Measurements from ENCODE around the gene SLC2A4.
"Not testable (repeated sequence)": the region's sequence is repeated elsewhere in the genome, so short reads cannot be mapped to it uniquely, and the experiment has no call there.

SLC2A4 gene

DNA sequence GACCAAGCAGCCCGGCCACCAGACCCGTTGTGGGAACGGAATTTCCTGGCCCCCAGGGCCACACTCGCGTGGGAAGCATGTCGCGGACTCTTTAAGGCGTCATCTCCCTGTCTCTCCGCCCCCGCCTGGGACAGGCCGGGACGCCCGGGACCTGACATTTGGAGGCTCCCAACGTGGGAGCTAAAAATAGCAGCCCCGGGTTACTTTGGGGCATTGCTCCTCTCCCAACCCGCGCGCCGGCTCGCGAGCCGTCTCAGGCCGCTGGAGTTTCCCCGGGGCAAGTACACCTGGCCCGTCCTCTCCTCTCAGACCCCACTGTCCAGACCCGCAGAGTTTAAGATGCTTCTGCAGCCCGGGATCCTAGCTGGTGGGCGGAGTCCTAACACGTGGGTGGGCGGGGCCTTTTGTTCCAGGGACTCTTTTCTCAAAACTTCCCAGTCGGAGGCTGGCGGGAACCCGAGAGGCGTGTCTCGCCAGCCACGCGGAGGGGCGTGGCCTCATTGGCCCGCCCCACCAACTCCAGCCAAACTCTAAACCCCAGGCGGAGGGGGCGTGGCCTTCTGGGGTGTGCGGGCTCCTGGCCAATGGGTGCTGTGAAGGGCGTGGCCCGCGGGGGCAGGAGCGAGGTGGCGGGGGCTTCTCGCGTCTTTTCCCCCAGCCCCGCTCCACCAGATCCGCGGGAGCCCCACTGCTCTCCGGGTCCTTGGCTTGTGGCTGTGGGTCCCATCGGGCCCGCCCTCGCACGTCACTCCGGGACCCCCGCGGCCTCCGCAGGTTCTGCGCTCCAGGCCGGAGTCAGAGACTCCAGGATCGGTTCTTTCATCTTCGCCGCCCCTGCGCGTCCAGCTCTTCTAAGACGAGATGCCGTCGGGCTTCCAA, at the start of gene SLC2A4:
TSS of gene SLC2A4 (plus strand) at position 645 of the 879 bp plus-strand sequence. CDS start at position 862, 217 bp downstream.
- DNase-seq, result peak; percentile 98

GRCh38 chr17:7232114-7232513, 49.4 kb upstream of the SLC2A4 start:
- no peak for DNase-seq

GRCh38 chr17:7233701-7234082, 47.8 kb upstream of the SLC2A4 start:
- no peak for DNase-seq

DNA sequence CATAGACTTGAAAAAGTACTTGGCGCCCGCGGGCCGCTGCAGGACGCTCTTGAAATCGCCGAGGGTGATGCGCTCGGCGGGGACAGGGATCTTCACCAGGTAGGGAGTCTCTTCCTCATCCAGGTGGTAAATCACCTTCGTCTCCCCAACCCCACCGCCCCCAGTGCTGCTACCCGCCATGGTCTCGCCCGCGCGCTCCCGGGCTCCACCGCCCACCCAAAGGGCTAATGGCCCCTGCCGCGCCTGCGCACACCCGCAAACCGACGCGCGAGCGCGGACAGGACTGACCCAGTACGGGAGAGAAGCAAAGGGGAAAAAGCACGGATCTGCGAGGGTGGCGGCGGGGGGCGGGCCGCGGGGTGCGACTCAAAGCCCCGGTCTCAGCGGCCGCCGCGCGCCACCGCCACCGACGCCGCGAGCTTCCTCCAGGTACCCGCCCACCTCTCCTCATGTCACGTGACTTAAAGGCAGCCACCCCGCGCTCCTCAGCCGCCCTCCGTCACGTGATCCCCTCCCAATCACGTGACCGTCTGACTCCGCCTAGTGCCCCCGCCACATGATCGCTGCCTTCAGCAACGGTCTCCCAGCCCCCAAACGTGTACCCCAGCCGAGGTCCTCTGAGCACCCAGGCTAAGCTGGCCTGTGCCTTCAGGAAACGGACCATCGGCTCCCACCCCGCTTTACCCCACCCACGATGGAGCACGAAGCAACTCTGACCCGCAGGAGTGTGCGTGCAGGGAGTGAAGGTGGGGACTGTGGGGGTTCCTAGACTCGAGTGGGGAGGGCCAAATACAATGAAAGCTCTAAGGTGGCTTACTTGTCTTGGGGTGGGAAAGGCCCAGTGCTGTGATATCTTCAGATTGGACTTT, 47.2 kb upstream of the SLC2A4 start, which contains the start of gene DVL2:
TSS of gene DVL2 (minus strand) at position 435 of the 869 bp plus-strand sequence. CDS start at position 180, 255 bp downstream.
- DNase-seq, result peak; percentile 99

GRCh38 chr17:7235693-7236665, 45.5 kb upstream of the SLC2A4 start:
- peak; percentile 78 for DNase-seq

GRCh38 chr17:7236808-7237207, 44.7 kb upstream of the SLC2A4 start:
- DNase-seq, result no peak

- DNase-seq, result no peak
Observed at GRCh38 chr17:7237266-7237760, 44.2 kb upstream of the SLC2A4 start.

DNA sequence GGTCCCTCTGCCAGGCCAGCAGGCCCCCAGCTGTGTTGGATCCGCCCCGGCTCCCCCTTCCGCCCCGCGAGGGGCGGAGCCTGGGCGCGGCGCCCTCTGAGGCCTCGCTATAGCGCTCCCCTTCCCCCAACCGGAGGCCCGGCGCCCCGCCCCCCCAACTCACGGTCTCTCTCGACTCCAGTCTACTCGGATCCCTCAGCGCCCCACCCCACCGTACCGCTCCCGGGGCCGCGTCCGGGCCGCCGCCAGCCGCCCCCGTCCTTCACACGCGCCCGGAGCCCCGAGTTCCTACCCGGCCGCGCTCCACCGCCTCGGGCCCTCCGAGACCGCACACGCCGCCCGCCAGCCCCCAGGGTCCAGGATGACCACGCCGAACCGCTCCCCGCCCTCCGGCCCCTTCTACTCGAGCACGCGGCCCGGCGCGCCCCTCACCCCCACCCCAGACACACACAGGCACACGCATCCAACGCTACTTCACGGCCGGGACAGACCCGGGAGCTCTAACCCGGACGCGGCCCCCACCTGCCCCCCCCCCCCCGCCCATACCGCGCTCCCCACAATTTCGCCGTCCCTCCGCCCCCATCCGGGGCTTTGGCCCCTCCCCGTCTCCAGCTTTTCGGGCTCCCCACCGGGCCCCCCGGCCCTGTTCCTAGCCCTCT, 43.6 kb upstream of the SLC2A4 start:
- peak; percentile 82 for DNase-seq

DNA sequence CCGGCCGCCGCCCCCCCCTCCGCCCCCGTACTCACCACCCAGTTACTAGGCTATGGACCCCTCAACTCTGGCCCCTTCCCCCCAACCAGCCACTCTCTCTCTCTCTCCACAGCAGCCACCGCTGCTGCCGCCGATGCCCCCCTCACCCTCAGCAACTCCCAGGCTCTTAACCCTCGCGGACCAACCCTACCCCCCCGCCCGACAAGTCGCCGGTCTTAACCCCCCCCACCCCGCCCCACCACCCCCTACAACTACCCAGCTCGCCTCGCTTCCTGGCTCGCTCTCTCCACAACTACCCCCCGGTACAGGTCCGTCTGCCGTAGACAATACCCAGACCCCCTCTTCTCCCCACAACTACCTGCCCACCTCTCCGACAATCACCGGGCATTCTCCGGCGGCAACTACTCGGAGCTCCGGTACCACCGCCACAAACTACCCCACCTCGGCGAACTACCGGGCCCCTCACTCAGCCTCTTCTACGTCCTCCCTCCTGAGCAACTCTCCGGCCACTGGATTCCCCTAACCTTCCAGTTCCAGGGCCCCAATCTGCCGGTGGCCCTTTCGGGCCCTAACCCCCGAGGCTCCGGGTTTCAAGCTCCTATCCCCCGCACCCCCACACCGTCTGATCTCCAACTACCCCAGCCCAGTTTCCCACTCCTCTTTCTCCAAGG, 43.0 kb upstream of the SLC2A4 start:
- DNase-seq, result peak; percentile 73

DNA sequence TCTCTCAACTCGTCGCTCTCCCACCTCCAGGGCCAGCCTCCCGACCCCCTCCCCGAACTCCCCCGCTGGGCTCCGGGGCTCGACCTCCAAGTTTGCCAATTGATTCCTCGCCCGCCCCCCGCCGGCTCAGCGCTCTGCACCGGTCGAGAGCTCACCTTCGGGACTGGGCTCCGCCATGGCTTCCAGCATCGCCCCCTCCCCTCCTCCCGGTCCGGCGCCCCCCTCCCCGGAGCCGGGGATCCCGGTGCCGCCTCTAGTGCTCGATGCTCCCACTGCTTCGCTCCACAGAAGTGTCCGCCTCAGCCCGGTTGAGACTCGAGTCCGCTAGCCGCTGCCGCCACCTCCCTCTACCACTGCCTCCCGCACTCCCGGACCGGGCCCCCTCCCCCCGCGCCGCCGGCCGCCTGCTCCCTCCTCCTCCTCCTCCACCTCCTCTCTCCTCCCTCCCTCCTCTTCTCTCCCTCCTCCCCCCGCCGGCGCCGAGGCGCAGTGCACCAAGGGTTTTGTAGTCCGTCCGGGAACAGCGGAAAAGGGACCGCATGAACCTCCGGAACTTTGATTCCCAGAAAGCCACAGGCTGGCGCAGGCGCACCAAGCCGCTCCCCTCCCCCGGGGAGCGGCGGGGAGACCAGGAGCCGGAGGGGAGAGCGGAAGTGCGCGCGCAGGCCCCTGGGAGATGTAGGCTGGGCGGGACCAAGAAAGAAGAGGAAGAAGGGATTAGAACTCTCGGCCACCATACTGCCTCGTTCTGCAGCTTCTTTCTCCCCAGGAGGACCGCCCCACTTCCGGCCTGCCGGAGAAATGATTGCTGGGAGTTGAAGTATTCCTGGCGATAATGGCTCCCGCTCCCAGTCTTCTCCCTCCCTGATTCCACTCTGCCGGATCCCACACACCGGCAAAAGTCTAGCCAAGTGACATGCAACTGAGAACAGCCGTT, 42.2 kb upstream of the SLC2A4 start, which contains the start of gene PHF23:
TSS of gene PHF23 (minus strand) at position 367 of the 937 bp plus-strand sequence. CDS start at position 189, 178 bp downstream.
- DNase-seq, result peak; percentile 100

- DNase-seq, result no peak
Observed at GRCh38 chr17:7240375-7240774, 41.1 kb upstream of the SLC2A4 start.

DNA sequence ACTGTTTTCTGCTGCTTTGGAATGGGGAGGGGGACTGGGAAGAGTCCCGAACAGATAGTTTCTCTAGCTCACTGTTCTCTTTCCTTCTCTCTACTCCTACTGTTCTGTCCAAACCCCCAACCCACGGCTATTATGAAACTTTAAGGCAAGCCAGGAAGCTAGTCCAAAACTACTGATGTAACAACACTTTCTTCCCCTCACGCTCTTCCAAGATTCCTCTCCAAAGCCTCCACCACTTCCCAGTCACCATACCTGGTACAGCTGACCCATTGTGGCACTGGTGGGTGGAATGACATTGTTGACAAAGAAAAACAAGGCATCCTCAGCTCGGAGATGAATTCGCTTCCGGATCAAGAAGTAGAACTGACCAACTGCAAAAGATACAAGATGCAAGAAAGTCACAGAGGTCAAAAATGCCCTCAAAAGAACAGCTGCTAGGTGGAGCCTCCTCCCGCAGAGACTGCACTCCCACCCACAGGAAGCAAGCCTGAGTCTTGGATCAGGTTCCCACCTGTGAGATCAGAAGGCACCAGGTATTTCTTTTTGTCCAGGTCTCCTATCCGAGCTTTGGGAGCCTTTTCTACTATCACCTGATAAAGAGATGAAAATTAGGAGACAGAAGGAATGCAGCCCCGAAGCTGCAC, 40.3 kb upstream of the SLC2A4 start:
- DNase-seq, result peak; percentile 77

- DNase-seq, result peak; percentile 96
Observed at GRCh38 chr17:7241783-7242716, 39.5 kb upstream of the SLC2A4 start, which contains the start of gene GABARAP. TSS of gene GABARAP (minus strand) at chr17:7242449. CDS start at chr17:7242330, 119 bp downstream.

- DNase-seq, result peak; percentile 99
Observed at GRCh38 chr17:7242717-7243452, 38.6 kb upstream of the SLC2A4 start.

DNA sequence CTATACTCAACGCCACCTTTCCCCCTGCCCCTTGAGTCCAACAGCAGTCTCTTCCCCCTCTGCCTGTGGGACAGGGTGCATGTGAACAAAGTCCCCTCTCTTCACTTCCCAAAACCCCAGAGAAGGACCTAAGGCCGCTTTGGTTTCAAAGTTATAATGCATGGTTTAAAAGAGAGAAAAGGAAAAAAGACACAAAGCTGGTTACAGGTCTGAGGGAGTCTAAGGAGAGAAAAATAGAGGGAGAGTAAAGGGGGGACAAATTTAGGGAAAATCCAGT, 38.1 kb upstream of the SLC2A4 start:
- no peak for DNase-seq

- DNase-seq, result not testable (repeated sequence)
Observed at GRCh38 chr17:7243838-7244237, 37.7 kb upstream of the SLC2A4 start.

GRCh38 chr17:7246779-7247178, 34.7 kb upstream of the SLC2A4 start:
- no peak for DNase-seq

Measured in DMS53 (cell line).